Transverse colon (tissue), 4 donors: ENCODE data around the gene RNU5B-1. TPM values are rescaled to one million over a fixed set of nuclear protein-coding genes. Genes with fewer than 3 reads are reported as not detected.
"Not testable (repeated sequence)": the region's sequence is repeated elsewhere in the genome, so short reads cannot be mapped to it uniquely, and the experiment has no call there.

Source experiments
- DNase-seq: peaks from one replicate; pipeline ENCODE4 v3.0.0-alpha.2; 2019
- H3K27ac ChIP-seq, 4 donors: fragments of 200-600 bp; sonication (generic); 2 replicates each; pipeline ENCODE4 v1.5.1; 2016 to 2018; ENCODE audit warnings: inconsistent platforms in 4 of 4
- H3K27me3 ChIP-seq: fragments of 200-600 bp; sonication (generic); 2 replicates; pipeline ENCODE4 v1.5.1; 2017; ENCODE audit warnings: inconsistent platforms
- H3K36me3 ChIP-seq, 4 donors: fragments of 200-600 bp; sonication (generic); 2 replicates each; pipeline ENCODE4 v1.5.1; 2017 to 2019; ENCODE audit warnings: inconsistent platforms in 4 of 4
- H3K4me1 ChIP-seq, 4 donors: fragments of 200-600 bp; sonication (generic); 2 replicates each; pipeline ENCODE4 v1.5.1; 2017 to 2020; ENCODE audit warnings: inconsistent platforms in 4 of 4
- H3K4me3 ChIP-seq, 4 donors: fragments of 200-600 bp; sonication (generic); 1 replicate in 1 of 4; 2 replicates in 3 of 4; pipeline versions ENCODE4 v1.5.1 to v1.6.1; 2017 to 2019; ENCODE audit warnings: inconsistent platforms in 4 of 4
- H3K9me3 ChIP-seq, 2 donors: fragments of 200-600 bp; sonication (generic); 2 replicates each; pipeline ENCODE4 v1.5.1; 2017 to 2019; ENCODE audit warnings: inconsistent platforms in 2 of 2
- EP300 ChIP-seq: sonication (generic); formaldehyde crosslinking; IDR thresholded peaks from one replicate; pipeline ENCODE4 v1.6.1; 2017; ENCODE audit warnings: antibody characterized with exemption, low read depth
- POLR2A ChIP-seq: fragments of 450-650 bp; IDR thresholded peaks from one replicate; pipeline ENCODE4 v1.6.1; 2016; ENCODE audit warnings: antibody characterized with exemption, mild to moderate bottlenecking, moderate library complexity
- POLR2AphosphoS5 ChIP-seq, 3 donors: sonication (generic); formaldehyde crosslinking; IDR thresholded peaks; one replicate each; pipeline ENCODE4 v1.6.1; 2016; ENCODE audit warnings: antibody characterized with exemption in 3 of 3
- WGBS, 2 donors: methylation state at CpG; one replicate each; pipeline ENCODE4 v1.1.5; 2018; ENCODE audit warnings: low coverage in 1 of 2; 5-methylcytosine and 5-hydroxymethylcytosine counted together
- in situ Hi-C, 4 donors: fragments of 200-750 bp; cut with MboI; loops; one replicate each; pipeline versions ENCODE4 v1.15.0 to v1.15.1; 2017; ENCODE audit warnings: low sequenced_read_pairs in 3 of 4, low pct_ligation_motif_present in 1 of 4, low pct_unique_long_range_greater_than_20kb in 1 of 4
- intact Hi-C: fragments of 100-400 bp; cut with DNase I; formaldehyde crosslinking; loops from one replicate; pipeline ENCODE4 v1.15.1; 2023; ENCODE audit warnings: low total_unique reads
- small RNA-seq, 4 donors: library from RNA; depleted of rRNA; stranded (forward); fragments of <200 nt; gene quantifications; one replicate each; pipeline ENCODE3, GENCODE V24; 2016
- total RNA-seq, 4 donors: library from RNA; depleted of rRNA; stranded (reverse); fragments of >200 nt; gene quantifications; one replicate each; pipeline ENCODE4 v1.1.0, GENCODE V29; 2016
- TF ChIP-seq, protein P1 (sequence below), 5 experiments: fragments of 200-600 bp in 3 of 5; fragments of 450-650 bp in 2 of 5; sonication (generic) in 3 of 5; IDR thresholded peaks; 1 replicate in 2 of 5; 2 replicates in 3 of 5; pipeline ENCODE4 v1.5.1; 2016 to 2017; ENCODE audit warnings: antibody characterized with exemption in 5 of 5, inconsistent platforms in 3 of 5, mild to moderate bottlenecking in 2 of 5, moderate library complexity in 1 of 5

The RNU5B-1 gene
- total RNA-seq, 4 donors from 2014 or later, result not detected

DNA sequence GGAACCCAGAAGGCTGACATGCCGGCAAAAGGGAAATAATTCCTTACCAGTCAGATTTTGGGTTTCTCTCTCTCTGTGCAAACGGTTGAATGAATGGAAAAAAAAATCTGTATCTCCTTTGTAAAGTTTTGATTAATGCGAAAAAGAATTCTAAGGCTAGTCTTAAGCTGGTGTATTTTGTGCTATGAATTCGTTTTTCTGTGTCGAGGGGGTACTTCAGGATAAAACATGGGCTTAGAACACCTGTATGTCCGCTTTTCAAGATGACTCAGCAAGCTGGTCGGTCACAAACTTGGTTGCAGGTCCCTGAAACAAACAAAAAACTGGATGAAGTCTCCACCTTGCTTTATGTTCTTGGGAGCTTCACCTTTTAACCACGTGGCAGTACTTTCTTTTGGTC, 44.9 kb downstream of the RNU5B-1 start:
- Histone ChIP-seq H3K27me3 (peaks cover 16% of the 10 kb centered on the region), H3K36me3 (no peaks in the 10 kb centered on the region), H3K9me3 (no peaks in the 10 kb centered on the region), H3K4me3 (no peak overlapping the region), H3K27ac (no peak overlapping the region), H3K4me1 (peaks cover 0 to 6% (median 1%) of the 10 kb centered on the region in 4 donors)
- in situ Hi-C loops (no loop called here), intact Hi-C loops (no loop called here)
- DNase-seq, result no peak
- TF ChIP-seq POLR2AphosphoS5 (IDR thresholded peaks at IDR 0.05), result no peak
- no peak for TF ChIP-seq POLR2A
- TF ChIP-seq EP300, result no peak
- TF ChIP-seq, protein P1, sequence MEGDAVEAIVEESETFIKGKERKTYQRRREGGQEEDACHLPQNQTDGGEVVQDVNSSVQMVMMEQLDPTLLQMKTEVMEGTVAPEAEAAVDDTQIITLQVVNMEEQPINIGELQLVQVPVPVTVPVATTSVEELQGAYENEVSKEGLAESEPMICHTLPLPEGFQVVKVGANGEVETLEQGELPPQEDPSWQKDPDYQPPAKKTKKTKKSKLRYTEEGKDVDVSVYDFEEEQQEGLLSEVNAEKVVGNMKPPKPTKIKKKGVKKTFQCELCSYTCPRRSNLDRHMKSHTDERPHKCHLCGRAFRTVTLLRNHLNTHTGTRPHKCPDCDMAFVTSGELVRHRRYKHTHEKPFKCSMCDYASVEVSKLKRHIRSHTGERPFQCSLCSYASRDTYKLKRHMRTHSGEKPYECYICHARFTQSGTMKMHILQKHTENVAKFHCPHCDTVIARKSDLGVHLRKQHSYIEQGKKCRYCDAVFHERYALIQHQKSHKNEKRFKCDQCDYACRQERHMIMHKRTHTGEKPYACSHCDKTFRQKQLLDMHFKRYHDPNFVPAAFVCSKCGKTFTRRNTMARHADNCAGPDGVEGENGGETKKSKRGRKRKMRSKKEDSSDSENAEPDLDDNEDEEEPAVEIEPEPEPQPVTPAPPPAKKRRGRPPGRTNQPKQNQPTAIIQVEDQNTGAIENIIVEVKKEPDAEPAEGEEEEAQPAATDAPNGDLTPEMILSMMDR (IDR thresholded peaks at IDR 0.05), result no peak
- WGBS, 2 donors, result 76 to 86% methylated on average over 7 to 8 of the region's 8 CpGs

DNA sequence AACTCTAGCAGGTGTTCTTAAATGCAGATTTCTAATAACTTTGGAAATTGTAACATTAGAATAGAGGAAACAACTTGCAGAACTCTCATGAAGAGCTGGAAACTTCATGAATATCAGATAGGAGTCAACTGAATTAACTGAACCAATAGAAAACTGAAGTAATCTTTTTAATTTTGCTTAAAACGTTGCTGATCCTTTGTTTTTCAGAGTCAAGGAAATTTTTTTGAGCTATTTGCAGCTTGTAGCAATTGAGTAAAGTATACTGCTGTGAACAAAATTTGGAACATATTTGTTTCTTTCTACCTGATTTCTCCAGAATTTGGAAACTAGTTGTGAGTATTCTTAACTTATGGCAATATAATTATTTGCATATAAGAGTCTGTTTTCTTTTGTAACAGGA, 47.5 kb downstream of the RNU5B-1 start:
- H3K36me3 ChIP-seq, DNase-seq, in situ Hi-C loops, H3K27ac ChIP-seq, intact Hi-C loops, H3K4me3 ChIP-seq, H3K9me3 ChIP-seq: not testable (repeated sequence)
- Histone ChIP-seq H3K27me3 (peaks cover 40% of the 10 kb centered on the region), H3K4me1 (peaks cover 5 to 12% (median 8%) of the 10 kb centered on the region in 4 donors)
- 44 to 58% methylated on average over 1 of the region's 1 CpG for WGBS, 2 donors

Small RNA genes within 50 kb of the gene (small RNA-seq; reads per million reads assigned to genes)
- gene RNU5A-1, result 4,744 to 14,252 (median 9,935) reads per million in 4 donors
- gene RNU5B-1, result 461 to 1,519 (median 1,215) reads per million in 4 donors
- 0 to 0.83 (median 0.42) reads per million in 4 donors for gene SNORA24B

Other genes starting within 250 kb of the RNU5B-1 start
- gene RASL12, start 236.7 kb upstream of the RNU5B-1 start, total RNA-seq, result 10 to 100 TPM; 13.9 to 46.8 (median 16.4) TPM
- not detected for gene KBTBD13, start 227.9 kb upstream of the RNU5B-1 start, total RNA-seq
- 1 to 10 TPM; 2.0 to 8.2 (median 4.4) TPM for gene UBAP1L, start 189.5 kb upstream of the RNU5B-1 start, total RNA-seq
- gene PDCD7, start 170.9 kb upstream of the RNU5B-1 start, total RNA-seq, result 10 to 100 TPM; 12.4 to 22.1 (median 16.3) TPM
- gene CLPX, start 119.3 kb upstream of the RNU5B-1 start, total RNA-seq, result 10 to 100 TPM; 12.0 to 72.2 (median 57.4) TPM
- gene CILP, start 93.2 kb upstream of the RNU5B-1 start, total RNA-seq, result 10 to 100 TPM in 3 of 4 donors, 1 to 10 TPM in 1; 8.1 to 89.6 (median 18.5) TPM
- 10 to 100 TPM in 1 of 4 donors, 1 to 10 TPM in 3; 4.6 to 11.5 (median 7.5) TPM for gene PARP16, start 17.8 kb upstream of the RNU5B-1 start, total RNA-seq
- not detected for gene RNU5A-1, start 8.6 kb upstream of the RNU5B-1 start, total RNA-seq
- not detected for gene IGDCC3, start 73.3 kb downstream of the RNU5B-1 start, total RNA-seq
- gene IGDCC4, start 118.3 kb downstream of the RNU5B-1 start, total RNA-seq, result under 1 TPM in 3 of 4 donors, not detected in 1; 0.16 to 0.80 (median 0.55) TPM
- gene DPP8, start 213.0 kb downstream of the RNU5B-1 start, total RNA-seq, result 10 to 100 TPM; 20.2 to 66.5 (median 35.7) TPM
- 10 to 100 TPM in 3 of 4 donors, 1 to 10 TPM in 1; 2.6 to 48.0 (median 27.1) TPM for gene HACD3, start 225.8 kb downstream of the RNU5B-1 start, total RNA-seq